DMS 273 (cell line): ENCODE results near the gene SREBF1.

Experiments
- DNase-seq: peaks from one replicate; lab custom pipeline; 2025; ENCODE audit not compliant: unreplicated experiment; lab: John Stamatoyannopoulos, UW

Gene SREBF1

DNA sequence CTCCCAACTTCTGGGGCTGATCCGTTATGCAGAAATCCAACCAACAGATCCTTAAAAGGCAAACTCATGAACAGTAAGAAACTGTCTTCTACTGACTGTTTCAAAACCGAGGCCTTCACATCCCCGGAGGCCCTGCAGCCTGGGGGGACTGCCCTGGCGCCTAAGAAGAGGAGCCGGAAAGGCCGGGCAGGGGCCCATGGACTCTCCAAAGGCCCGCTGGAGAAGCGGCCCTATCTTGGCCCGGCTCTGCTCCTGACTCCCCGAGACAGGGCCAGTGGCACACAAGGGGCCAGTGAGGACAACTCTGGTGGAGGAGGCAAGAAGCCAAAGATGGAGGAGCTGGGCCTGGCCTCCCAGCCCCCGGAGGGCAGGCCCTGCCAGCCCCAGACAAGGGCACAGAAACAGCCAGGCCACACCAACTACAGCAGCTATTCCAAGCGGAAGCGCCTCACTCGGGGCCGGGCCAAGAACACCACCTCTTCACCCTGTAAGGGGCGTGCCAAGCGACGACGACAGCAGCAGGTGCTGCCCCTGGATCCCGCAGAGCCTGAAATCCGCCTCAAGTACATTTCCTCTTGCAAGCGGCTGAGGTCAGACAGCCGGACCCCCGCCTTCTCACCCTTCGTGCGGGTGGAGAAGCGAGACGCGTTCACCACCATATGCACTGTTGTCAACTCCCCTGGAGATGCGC, 39.5 kb downstream of the SREBF1 start:
- no peak for DNase-seq

DNA sequence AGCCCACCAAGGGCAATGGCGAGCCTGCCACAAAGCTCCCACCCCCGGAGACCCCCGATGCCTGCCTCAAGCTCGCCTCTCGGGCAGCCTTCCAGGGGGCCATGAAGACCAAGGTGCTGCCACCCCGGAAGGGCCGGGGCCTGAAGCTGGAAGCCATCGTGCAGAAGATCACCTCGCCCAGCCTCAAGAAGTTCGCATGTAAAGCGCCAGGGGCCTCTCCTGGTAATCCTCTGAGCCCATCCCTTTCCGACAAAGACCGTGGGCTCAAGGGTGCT, 40.1 kb downstream of the SREBF1 start:
- no peak for DNase-seq

- DNase-seq, result no peak
Observed at GRCh38 chr17:17795946-17796786, 40.6 kb downstream of the SREBF1 start.

- no peak for DNase-seq
Observed at GRCh38 chr17:17795296-17795695, 41.5 kb downstream of the SREBF1 start.

DNA sequence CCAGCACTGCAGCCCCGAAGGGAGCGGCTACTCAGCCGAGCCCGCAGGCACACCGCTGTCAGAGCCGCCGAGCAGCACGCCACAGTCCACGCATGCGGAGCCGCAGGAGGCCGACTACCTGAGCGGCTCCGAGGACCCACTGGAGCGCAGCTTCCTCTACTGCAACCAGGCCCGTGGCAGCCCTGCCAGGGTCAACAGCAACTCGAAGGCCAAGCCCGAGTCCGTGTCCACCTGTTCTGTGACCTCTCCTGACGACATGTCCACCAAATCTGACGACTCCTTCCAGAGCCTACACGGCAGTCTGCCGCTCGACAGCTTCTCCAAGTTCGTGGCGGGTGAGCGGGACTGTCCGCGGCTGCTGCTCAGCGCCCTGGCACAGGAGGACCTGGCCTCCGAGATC, 42.4 kb downstream of the SREBF1 start:
- no peak for DNase-seq

GRCh38 chr17:17793378-17794214, 43.2 kb downstream of the SREBF1 start:
- DNase-seq, result no peak

GRCh38 chr17:17792551-17793377, 44.0 kb downstream of the SREBF1 start:
- DNase-seq, result peak; percentile 69

DNA sequence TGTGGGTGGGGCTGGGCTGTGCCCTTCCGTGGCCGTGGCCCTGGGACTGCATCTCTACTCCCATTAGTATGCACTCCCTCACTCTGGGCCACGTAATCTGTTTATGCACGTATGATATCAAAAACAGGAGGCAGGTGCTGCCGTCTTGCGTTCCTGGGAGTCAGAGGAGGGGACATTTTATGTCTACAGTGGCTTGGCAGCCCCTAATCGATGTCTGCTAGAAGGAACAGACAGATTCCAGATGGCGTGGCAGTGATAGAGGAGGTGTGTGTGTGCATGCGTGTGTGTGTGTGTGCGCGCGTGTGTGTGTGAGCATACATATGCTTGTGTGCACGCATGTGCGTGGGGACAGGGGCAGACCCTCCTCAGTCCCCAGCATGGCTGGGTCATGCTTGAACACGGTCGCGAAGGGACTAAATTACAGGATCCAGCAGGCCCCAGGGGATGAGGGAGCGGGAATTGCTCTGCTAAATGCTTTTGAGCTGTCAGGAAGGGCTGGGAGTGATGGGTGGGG, 44.7 kb downstream of the SREBF1 start:
- DNase-seq, result peak; percentile 51

GRCh38 chr17:17790637-17791464, 45.9 kb downstream of the SREBF1 start:
- peak; percentile 67 for DNase-seq

GRCh38 chr17:17789828-17790636, 46.8 kb downstream of the SREBF1 start:
- DNase-seq, result peak; percentile 64

- DNase-seq, result no peak
Observed at GRCh38 chr17:17789410-17789809, 47.4 kb downstream of the SREBF1 start.

DNA sequence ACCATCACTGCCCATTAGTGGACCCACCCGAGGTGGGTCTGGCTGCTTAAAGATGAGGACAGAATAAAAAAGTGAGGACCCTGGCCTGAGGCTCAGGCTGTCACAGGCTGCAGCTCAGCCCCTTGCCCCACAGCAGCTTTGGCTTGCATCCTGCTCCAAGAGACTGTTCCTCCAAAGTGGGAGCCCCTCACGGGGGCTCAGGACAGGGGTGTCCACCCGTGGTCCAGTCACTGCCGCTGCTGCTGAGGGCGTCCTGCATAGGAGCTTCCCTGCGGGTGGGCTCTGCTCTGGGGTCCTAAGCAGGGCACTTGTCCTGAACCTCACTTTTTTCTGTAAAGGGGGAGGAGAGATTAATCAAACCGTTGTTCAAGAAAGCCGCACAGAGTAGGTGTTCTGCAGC, 47.8 kb downstream of the SREBF1 start:
- no peak for DNase-seq

DNA sequence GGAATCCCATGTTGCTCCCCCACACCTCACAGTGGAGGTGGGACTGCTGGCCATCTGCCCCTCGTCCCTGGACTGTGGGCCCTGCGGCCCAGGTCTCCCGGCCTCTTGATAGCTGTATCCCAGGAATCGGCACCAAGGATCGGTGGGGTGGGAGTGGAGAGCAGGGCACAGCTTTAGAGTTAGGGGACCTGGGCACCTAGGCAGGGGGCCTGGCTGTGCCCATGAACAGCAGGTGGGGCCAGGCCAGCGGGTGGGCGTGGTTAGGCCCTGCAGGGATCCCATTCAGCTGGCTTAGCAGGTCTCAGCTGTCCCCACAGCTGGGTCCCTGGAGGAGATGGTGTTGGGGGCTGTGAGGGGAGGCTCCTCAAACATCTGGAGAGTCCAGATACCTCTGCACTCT, 49.2 kb downstream of the SREBF1 start:
- no peak for DNase-seq

GRCh38 chr17:17786998-17787397, 49.8 kb downstream of the SREBF1 start:
- no peak for DNase-seq

- no peak for DNase-seq
Observed at GRCh38 chr17:17785407-17785806, 51.4 kb downstream of the SREBF1 start.

- peak; percentile 72 for DNase-seq
Observed at GRCh38 chr17:17784657-17785267, 52.0 kb downstream of the SREBF1 start.

DNA sequence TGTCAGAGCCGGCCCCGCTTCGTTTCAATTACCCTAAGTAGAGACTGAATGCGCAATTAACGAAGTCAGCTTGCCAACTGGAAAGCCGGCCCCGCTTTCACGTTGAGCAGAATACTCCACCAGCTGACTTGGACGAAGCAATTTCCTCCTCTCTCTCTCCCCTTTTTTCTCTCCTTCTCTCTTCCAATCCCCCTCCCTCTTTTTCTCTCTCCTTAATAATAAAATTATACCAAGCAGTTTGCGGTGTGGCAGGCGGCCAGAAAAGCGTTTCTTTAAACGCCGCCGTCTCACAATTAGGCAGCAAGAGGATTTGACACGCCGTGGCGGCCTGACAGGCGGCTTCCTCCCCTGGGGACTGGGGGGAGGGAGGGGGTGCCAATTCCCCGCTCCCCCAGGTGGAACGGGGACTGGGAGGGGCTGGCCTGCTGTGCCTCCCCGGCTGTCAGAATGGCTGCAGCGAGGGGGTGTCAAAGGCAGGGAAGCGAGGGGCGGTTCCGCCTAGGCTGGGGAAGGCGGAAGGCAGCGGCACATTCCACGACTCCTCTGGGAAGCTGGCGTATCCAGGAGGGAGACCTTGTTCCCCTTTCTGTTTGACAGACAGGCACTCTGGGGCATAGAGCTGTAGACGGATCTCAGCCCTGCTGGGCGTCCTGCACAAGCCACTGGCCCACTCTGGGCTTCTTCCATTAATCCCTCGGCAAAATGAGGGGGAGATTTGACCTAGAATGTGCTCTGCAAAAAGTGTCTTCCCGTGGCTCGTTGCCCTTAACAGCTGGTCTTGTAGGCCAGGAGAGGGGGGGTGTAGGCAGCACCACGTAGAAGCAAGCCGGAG, 52.7 kb downstream of the SREBF1 start:
- DNase-seq, result peak; percentile 87
